HG03060 (cell line): Measurements from ENCODE around the gene DNHD1.
A peak's percentile ranks its signal among the peaks of the same experiment; 100 is the strongest.

Source experiments
- ATAC-seq: cut with Tn5 transposase; IDR thresholded peaks from one replicate; pipeline ENCODE4 v1.9.1; 2021; ENCODE audit warnings: low read depth, moderate number of reproducible peaks; ENCODE audit not compliant: unreplicated experiment

Gene DNHD1

GRCh38 chr11:6579681-6580080, 82.6 kb downstream of the DNHD1 start:
- ATAC-seq, result no peak

- ATAC-seq, result no peak
Measured at GRCh38 chr11:6583584-6583983, 86.5 kb downstream of the DNHD1 start.

GRCh38 chr11:6584528-6584927, 87.4 kb downstream of the DNHD1 start:
- ATAC-seq, result no peak

GRCh38 chr11:6586434-6587359, 89.6 kb downstream of the DNHD1 start:
- no peak for ATAC-seq

GRCh38 chr11:6587360-6587953, 90.4 kb downstream of the DNHD1 start:
- no peak for ATAC-seq

GRCh38 chr11:6588018-6588417, 90.9 kb downstream of the DNHD1 start:
- ATAC-seq, result no peak

- no peak for ATAC-seq
Measured at GRCh38 chr11:6594142-6594768, 97.2 kb downstream of the DNHD1 start.

- no peak for ATAC-seq
Measured at GRCh38 chr11:6596239-6596877, 99.3 kb downstream of the DNHD1 start.

GRCh38 chr11:6598555-6598954, 101.5 kb downstream of the DNHD1 start:
- no peak for ATAC-seq

GRCh38 chr11:6599449-6599848, 102.4 kb downstream of the DNHD1 start:
- ATAC-seq, result no peak

GRCh38 chr11:6599881-6600390, 102.9 kb downstream of the DNHD1 start:
- no peak for ATAC-seq

- no peak for ATAC-seq
Measured at GRCh38 chr11:6601041-6601461, 104.0 kb downstream of the DNHD1 start.

GRCh38 chr11:6602096-6602940, 105.2 kb downstream of the DNHD1 start:
- no peak for ATAC-seq

GRCh38 chr11:6603287-6604080, 106.4 kb downstream of the DNHD1 start, which contains the start of the genes ILK and RRP8:
TSS of gene ILK (plus strand) at chr11:6603774. CDS start at chr11:6604272, 498 bp downstream.
TSS of gene RRP8 (minus strand) at chr11:6603616. CDS start at chr11:6603502, 114 bp downstream.
- peak; percentile 43 for ATAC-seq

- no peak for ATAC-seq
Measured at GRCh38 chr11:6604081-6604626, 107.1 kb downstream of the DNHD1 start.

- no peak for ATAC-seq
Measured at GRCh38 chr11:6604790-6605189, 107.7 kb downstream of the DNHD1 start.

- ATAC-seq, result peak; percentile 33
Measured at GRCh38 chr11:6606471-6607189, 109.5 kb downstream of the DNHD1 start.
